ENCODE data around the gene SLC9A3.
"Not testable (repeated sequence)": the region's sequence is repeated elsewhere in the genome, so short reads cannot be mapped to it uniquely, and the experiment has no call there.

The SLC9A3 gene

GRCh38 chr5:523441-524222, 617 bp downstream of the SLC9A3 start:
- DNase-seq, result no peak

- DNase-seq, result no peak
Measured at GRCh38 chr5:522899-523440, 1.3 kb downstream of the SLC9A3 start.

GRCh38 chr5:522116-522515, 2.1 kb downstream of the SLC9A3 start:
- DNase-seq, result no peak

- no peak for DNase-seq
Measured at GRCh38 chr5:521680-522079, 2.6 kb downstream of the SLC9A3 start.

GRCh38 chr5:520850-521226, 3.4 kb downstream of the SLC9A3 start:
- DNase-seq, result no peak

GRCh38 chr5:520196-520849, 3.9 kb downstream of the SLC9A3 start:
- DNase-seq, result no peak

- DNase-seq, result no peak
Measured at GRCh38 chr5:518721-519120, 5.5 kb downstream of the SLC9A3 start.

GRCh38 chr5:517535-518100, 6.6 kb downstream of the SLC9A3 start:
- no peak for DNase-seq

GRCh38 chr5:516980-517379, 7.3 kb downstream of the SLC9A3 start:
- no peak for DNase-seq

- DNase-seq, result no peak
Measured at GRCh38 chr5:516338-516925, 7.8 kb downstream of the SLC9A3 start.

GRCh38 chr5:515273-515836, 8.9 kb downstream of the SLC9A3 start:
- no peak for DNase-seq

- DNase-seq, result no peak
Measured at GRCh38 chr5:514673-515072, 9.6 kb downstream of the SLC9A3 start.

GRCh38 chr5:514101-514485, 10.2 kb downstream of the SLC9A3 start:
- no peak for DNase-seq

- no peak for DNase-seq
Measured at GRCh38 chr5:513216-514100, 10.8 kb downstream of the SLC9A3 start.

- DNase-seq, result no peak
Measured at GRCh38 chr5:511476-511875, 12.8 kb downstream of the SLC9A3 start.

- no peak for DNase-seq
Measured at GRCh38 chr5:510521-510920, 13.7 kb downstream of the SLC9A3 start.

- DNase-seq, result no peak
Measured at GRCh38 chr5:509611-510185, 14.6 kb downstream of the SLC9A3 start.

GRCh38 chr5:507986-508575, 16.2 kb downstream of the SLC9A3 start:
- DNase-seq, result not testable (repeated sequence)

GRCh38 chr5:505951-506525, 18.2 kb downstream of the SLC9A3 start:
- DNase-seq, result no peak

GRCh38 chr5:504326-505154, 19.7 kb downstream of the SLC9A3 start:
- DNase-seq, result no peak

Data from HCEC 1CT (cell line).